HL-60 (cell line): Measurements from ENCODE around the gene RNF141.

ENCODE experiments used
- DNase-seq, 2 experiments: peaks; one replicate each; pipeline ENCODE4 v3.0.0-alpha.2; 2010 to 2020; ENCODE audit warnings: low read depth in 1 of 2, low spot score in 1 of 2
- H3K27ac ChIP-seq: fragments of 250-450 bp; sonication (Bioruptor Pico); replicated peaks from 2 replicates; pipeline ENCODE4 v1.5.1; 2020; ENCODE audit warnings: mild to moderate bottlenecking, moderate library complexity
- H3K27me3 ChIP-seq: fragments of 250-450 bp; sonication (Bioruptor Pico); 2 replicates; pipeline ENCODE4 v1.5.1; 2021; ENCODE audit warnings: mild to moderate bottlenecking, moderate library complexity; ENCODE audit not compliant: insufficient read depth, poor library complexity, severe bottlenecking
- H3K4me3 ChIP-seq: replicated peaks from 2 replicates; pipeline ENCODE4 v1.5.1; 2011; ENCODE audit warnings: mild to moderate bottlenecking, control low read depth, low read length; ENCODE audit not compliant: insufficient read depth
- CTCF ChIP-seq: IDR thresholded peaks from one replicate; pipeline ENCODE4 v1.5.1; 2011; ENCODE audit warnings: low read length, control low read depth, inconsistent platforms; ENCODE audit not compliant: insufficient read depth
- GABPA ChIP-seq: IDR thresholded peaks from 2 replicates; pipeline ENCODE4 v1.6.1; 2012; ENCODE audit warnings: low read depth
- POLR2AphosphoS5 ChIP-seq: IDR thresholded peaks from 2 replicates; pipeline ENCODE4 v1.6.1; 2012; ENCODE audit warnings: low read depth
- REST ChIP-seq: IDR thresholded peaks from 2 replicates; pipeline ENCODE4 v1.6.1; 2012; ENCODE audit warnings: low read depth; ENCODE audit not compliant: insufficient replicate concordance
- SPI1 ChIP-seq: IDR thresholded peaks from 2 replicates; pipeline ENCODE4 v1.6.1; 2012; ENCODE audit warnings: low read depth, mild to moderate bottlenecking, borderline replicate concordance

Gene RNF141

GRCh38 chr11:10486161-10486840, 54.7 kb downstream of the RNF141 start:
- no peak for DNase-seq
- Histone ChIP-seq H3K27me3 (no peaks in the 10 kb centered on the region), H3K27ac (no peak overlapping the region), H3K4me3 (no peak overlapping the region)
- TF ChIP-seq GABPA (no peak), POLR2AphosphoS5 (no peak), CTCF (no peak), SPI1 (no peak), REST (no peak)

- H3K27ac ChIP-seq: no peak overlapping the region
- no peaks in the 10 kb centered on the region for H3K27me3 ChIP-seq
- H3K4me3 ChIP-seq: no peak overlapping the region
- TF ChIP-seq SPI1 (no peak), GABPA (no peak), POLR2AphosphoS5 (no peak), CTCF (no peak), REST (no peak)
- no peak for DNase-seq
Measured at GRCh38 chr11:10485646-10486045, 55.3 kb downstream of the RNF141 start.

GRCh38 chr11:10484461-10485180, 56.4 kb downstream of the RNF141 start:
- TF ChIP-seq REST: no peak
- TF ChIP-seq POLR2AphosphoS5: no peak
- no peak for TF ChIP-seq SPI1
- no peak for TF ChIP-seq GABPA
- no peak for TF ChIP-seq CTCF
- no peak overlapping the region for H3K4me3 ChIP-seq
- H3K27me3 ChIP-seq: no peaks in the 10 kb centered on the region
- H3K27ac ChIP-seq: no peak overlapping the region
- no peak for DNase-seq
